DMS53 (cell line): ENCODE data around the gene MTMR1.

ENCODE experiments used
- DNase-seq: peaks from one replicate; lab custom pipeline; 2025; lab: John Stamatoyannopoulos, UW

The MTMR1 gene

DNA sequence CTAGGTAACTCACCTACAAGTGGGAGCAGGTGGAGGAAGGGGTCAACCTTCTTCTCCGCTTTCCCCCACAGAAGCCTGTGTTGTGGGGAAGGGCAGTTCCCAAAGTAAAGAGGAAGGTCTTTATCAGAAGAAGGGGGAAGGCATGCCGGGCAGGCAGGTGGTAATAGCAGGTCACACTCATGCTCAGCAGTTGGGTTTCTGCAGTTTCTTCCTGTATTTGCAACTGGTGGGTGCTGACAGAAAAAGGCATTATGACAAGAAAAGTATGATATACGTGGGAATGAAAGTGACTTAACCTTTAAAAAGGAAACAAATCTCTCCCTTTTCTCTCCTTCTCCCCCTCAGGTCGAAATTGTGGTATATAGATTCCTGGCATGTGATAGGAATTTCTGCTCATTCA, 3.7 kb downstream of the MTMR1 start:
- no peak for DNase-seq

DNA sequence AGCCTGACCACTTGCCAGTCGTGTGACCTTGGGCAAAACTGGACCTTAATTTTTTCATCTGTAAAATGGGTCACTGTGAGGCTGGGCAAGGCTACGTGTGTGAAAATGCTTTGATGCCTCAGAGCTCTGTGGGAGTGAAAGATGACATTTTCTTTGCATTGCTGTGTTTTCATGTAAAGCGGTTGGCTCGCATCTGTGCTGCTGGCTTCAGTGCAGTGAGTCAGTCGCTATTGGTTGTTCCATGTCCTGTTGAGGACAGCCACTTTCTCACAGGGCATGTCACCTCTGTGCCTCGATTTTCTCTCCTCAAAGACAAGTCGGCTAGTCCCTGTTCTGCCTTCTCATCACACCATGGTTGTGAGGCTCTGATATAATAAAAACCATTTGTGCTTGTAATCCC, 4.4 kb downstream of the MTMR1 start:
- no peak for DNase-seq

DNA sequence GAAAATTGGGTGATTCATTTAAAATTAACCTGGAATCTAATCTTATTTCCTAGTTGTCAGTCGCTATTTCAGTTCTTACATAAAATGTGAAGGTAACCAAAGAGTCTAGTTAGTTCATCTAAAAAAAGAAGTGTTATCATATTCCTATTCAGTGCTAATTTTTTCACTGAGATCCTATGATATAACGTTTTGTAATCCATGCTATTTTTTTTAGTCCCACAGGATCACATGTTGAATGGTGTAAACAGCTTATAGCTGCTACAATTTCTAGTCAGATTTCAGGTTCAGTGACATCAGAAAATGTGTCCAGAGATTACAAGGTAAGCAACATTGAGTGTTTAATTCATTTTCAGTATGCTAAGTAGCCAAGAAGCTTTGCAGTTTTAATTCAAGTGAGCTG, 5.8 kb downstream of the MTMR1 start:
- no peak for DNase-seq

DNA sequence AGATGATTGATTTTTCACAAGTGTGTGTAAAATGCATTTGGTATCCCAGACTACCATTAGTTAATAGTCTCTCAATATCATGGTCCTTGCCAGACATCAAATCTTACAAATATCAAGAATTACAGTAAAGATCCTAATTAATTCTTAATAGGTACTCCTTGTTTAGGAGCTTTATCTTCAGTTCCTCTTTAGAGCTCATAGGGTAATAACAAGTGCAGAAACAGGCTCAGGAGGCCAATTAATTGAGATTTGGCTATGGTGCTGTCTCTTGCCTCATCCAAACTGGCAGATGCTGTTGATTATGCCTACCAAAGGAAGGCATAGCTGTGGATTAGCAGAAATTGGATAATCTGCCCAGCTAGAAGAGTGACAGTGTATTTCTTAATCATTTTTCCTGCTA, 6.9 kb downstream of the MTMR1 start:
- no peak for DNase-seq

DNA sequence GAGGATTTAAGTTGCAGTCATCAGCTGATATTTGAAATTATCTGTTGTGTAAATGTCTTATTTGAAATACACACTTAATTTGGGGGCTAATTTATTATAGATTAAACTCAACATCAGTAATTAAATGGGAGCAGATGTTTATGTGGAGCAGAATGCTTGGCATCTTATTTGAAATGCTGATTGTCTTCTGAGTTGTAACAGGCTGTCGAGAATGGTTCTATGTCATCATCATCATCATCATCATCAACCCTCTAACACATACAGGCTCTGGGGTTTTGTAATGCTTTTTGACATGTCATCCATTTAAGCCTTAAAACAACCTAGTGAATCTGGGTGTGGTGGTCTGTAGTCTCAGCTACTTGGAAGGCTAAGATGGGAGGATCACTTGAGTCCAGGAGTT, 8.2 kb downstream of the MTMR1 start:
- no peak for DNase-seq

DNA sequence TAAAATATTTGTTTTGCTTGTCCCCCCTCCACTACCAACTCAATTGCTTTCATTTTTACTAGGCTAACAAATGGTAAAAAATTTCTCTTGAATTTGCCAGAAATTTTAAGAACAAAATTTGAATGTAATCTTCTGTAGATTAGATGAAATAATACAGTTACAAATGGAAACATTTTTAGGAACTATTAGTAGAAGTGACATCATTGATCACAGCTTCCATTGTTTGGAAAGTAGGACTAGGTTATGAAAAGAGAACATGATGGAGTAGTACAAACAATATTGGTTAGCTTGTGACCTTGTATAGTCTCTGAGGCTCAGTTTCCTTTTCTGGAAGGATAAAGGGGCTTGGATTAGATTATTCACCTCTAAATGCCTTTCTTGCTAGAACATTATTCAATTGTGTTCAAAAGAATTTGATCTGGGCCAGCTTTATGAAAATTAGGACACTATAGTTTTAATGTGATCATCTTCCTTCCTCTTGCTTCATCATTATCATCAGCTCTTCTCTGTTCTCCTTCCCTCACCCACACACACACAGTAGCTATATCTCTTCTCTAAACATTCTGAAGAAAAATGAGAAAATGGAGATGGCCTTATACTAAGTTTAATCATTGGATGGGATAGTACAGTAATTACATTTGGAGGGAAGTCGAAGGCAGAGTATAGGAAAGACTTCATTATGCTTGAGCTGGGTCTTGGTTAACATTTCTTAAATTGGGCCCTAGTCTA, 9.9 kb downstream of the MTMR1 start:
- no peak for DNase-seq

DNA sequence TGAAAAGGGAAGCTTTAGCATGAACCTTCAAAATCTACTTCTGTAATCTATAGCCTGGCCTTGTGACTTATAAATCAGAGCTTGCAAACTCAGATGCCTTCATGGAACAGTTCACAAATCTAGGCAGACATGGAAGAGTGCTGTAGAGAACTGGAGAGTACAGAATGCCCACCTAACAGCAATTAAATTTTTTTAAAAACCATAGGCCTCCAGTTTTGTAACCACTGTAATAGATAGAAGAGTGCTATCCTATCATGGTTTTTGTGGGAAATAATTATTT, 10.4 kb downstream of the MTMR1 start:
- DNase-seq, result no peak

DNA sequence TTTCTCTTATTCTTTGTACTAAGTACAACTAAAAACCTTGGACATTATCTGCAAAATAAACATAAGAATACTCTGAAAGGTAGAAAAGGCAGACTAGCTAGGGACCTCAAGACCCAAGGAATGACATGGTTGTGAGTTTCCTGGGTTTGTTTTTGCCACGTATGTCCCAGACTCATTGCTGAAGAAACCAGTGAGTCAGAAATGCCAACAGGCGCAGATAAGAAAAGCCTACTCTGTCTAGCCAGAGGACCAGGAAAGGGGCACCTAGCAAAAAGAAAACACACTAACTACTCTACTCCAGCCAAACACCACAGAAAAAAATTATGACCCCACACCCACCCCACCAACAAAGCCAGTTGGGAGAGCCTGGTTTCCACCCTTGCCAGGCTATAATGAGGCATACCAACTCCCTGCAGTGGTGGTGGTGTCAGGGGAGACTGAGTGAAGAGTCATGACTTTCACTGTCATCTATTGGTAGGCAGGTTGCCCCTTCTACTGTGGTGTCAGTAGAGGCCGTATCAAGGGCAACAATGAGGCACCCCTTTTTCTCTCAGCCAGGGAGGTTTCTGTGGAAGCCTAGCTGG, 10.9 kb downstream of the MTMR1 start:
- DNase-seq, result no peak

DNA sequence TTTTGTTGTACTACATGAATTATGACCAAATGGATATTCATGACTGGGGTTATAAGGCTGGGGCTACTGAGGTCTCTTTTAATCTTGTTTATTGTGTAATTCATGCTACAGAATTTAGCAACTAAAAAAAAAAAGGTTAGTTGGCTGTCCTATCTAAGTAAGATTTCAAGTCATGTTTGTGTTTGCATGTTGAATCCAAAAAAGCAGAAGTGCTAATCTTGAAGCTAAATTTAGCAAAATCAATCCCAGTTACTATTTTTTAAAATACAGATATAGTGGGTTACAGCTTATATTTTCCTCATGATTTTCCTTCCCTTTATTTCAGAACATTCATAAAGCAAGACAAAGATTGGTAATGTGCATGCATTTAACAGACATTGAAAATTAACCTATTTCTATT, 19.4 kb downstream of the MTMR1 start:
- no peak for DNase-seq

DNA sequence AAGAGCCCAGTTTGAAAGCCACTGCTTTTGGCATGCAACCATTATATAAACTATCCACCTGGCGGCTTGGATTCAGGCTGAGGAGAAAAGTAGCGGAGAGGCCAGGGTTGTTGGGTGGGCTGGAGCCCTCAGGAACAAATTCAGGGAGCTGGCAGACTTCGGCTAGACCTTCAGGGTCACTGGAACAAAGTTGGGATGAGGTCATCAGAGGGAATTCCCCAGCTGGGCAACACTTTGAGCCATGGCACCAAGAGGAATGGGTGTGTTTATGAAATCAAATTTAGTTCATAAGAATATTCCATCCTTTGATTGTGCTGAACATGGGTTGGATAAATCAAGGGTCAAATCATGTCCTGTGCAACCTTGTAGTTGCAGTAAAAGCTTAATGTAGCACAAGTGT, 22.0 kb downstream of the MTMR1 start:
- peak; percentile 5 for DNase-seq

DNA sequence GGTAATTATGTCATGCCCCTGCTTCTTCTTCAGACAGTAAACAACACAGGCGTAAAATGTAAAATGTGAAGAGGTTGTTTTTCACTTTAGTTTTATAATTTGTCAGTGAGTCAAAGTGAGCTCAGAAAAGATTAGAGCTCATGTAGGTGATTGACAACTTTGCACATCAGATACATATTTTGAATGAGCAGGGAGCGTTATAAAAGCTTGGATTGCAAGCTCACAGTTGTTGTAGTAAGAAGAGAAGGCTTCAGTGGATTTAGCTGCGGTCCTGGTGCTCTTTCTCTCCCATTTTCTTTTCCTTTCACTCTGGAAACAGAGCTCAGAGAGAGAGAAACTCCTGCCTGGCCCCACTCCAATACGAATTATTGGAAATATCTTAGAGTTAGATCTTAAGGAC, 26.4 kb downstream of the MTMR1 start:
- no peak for DNase-seq

DNA sequence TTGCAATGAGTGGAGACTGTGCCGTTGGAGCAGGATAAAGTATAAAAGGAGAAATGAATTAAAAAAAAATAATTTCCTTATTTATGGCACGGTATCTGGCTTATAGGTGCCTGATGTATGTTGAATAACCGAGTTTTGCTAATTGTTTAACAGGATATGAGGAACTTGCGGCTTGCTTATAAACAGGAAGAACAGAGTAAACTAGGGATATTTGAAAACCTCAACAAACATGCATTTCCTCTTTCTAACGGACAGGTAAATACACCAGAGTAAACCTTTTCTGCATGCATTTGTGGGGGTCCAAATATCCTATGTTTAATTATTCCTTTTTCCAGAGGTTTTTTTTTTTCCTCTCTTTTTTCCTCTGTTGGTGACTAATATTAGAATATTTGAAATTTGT, 36.8 kb downstream of the MTMR1 start:
- DNase-seq, result no peak

DNA sequence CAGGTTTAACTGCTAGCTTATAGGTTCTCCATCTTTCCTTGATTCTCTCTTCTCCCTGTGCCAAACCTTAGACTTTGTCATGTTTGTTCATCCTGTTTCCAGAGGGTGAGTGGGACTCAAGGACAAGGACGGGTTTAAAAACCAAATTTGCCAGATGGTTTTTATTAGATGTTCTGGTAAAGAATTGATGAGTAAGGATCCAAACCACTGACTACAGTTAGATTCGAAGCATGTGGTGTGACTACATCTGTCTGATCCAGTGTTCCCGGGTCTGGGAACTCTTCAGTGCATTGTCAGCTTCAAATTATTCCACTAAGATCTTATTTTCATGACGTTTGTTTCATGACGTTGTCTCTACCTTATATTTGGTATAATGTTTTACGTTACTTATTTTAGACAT, 37.5 kb downstream of the MTMR1 start:
- DNase-seq, result no peak

DNA sequence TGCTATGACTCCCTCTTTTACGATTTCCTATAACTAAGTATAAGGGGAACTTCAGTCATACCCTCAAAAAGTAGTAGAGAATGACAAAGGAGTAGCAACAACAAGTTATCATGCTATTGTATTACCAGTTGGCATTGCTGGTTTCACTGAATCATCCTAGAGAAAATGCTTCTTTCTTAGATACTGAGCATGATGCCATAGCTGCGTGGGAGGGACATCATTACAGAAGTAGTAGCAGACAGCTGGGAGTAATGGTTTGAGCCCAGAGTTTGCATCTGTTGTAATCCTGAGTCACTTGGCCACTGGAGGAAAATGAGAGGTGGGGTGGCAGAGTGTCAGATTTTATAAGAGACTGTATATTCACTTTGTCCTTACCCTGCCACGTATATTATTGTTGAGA, 38.6 kb downstream of the MTMR1 start:
- DNase-seq, result no peak

DNA sequence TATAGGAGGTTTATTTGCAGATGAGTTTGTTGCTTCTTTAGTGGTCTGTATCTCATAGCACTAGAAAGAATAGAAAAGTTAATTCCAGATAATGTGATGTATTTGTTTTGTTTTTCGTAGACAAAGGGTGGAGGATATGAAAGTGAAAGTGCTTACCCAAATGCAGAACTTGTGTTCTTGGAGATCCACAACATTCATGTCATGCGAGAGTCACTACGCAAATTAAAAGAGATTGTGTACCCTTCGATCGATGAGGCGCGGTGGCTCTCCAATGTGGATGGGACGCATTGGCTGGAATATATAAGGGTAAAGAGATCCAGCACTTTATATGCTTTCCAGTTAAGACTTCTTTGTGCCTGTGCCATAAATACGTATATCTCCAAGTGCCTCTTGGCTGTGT, 43.3 kb downstream of the MTMR1 start:
- no peak for DNase-seq

DNA sequence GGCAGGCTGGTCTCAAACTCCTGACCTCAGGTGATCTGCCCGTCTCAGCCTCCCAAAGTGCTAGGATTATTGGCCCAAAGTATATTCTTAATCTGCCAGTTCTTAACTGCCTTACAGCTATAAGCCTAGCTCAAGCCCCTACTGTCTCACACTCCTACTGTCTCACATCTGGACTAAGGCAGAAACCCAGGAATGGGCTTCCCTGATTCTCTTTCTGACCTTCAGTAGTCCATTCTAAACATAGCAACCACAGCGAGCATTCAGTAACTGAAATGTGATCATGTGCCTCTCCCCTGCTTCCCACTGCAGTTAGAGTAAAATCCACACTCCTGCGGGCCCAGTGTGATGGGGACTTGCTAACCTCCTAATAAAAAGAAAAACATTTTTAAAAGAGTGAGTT, 58.9 kb downstream of the MTMR1 start:
- DNase-seq, result no peak

DNA sequence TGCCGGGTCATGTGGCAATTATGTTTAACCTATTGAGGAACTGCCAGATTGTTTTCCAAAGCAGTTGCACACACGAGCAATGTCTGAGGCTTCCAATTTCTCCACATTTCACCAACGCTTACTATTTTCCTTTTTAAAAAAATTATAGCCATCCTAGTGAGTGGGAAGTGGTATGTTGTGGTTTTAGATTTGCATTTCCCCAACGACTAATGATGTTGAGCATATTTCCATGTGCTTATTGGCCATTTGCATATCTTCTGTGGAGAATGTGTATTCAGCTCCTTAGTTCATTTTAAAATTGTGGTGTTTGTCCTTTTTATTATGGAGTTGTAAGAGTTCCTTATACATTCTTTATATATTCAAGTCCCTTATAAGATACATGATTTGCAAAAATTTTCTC, 60.2 kb downstream of the MTMR1 start:
- DNase-seq, result no peak

DNA sequence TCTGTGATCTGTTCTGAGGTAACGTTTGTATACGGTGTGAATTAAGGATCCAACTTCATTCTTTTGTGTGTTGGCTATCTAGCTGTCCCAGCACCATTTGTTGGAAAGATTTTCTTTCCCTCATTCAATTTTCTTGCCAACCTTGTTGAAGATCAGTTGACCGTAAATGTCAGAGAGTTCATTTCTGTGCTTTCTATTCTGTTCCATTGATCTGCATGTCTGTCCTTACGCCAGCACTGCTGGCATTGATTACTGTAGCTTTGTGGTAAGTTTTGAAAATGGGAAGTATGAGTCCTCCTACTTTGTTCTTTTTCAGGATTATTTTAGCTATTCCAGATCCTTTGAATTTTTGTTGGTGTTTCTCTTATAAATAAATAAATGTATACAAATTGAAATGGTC, 60.8 kb downstream of the MTMR1 start:
- no peak for DNase-seq

DNA sequence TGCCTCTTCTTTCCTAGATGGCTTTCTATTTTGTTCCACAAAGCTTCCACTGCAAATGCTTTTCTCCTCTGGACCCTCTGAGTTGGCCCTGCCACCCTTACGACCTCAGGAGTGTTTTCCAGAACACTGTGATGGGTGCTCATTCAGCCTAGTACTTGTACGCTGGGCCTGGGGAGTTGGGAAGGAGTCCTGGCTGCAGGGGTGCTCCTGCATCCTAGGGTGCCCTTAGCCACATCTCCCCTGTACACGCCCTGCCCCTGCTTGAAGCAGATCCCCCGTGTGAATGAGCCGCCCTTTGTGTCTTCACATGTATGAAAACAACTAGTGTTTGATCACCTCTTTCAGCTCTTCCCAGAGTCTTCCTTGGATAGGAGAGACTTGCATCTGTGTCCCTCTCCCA, 64.2 kb downstream of the MTMR1 start:
- DNase-seq, result no peak

DNA sequence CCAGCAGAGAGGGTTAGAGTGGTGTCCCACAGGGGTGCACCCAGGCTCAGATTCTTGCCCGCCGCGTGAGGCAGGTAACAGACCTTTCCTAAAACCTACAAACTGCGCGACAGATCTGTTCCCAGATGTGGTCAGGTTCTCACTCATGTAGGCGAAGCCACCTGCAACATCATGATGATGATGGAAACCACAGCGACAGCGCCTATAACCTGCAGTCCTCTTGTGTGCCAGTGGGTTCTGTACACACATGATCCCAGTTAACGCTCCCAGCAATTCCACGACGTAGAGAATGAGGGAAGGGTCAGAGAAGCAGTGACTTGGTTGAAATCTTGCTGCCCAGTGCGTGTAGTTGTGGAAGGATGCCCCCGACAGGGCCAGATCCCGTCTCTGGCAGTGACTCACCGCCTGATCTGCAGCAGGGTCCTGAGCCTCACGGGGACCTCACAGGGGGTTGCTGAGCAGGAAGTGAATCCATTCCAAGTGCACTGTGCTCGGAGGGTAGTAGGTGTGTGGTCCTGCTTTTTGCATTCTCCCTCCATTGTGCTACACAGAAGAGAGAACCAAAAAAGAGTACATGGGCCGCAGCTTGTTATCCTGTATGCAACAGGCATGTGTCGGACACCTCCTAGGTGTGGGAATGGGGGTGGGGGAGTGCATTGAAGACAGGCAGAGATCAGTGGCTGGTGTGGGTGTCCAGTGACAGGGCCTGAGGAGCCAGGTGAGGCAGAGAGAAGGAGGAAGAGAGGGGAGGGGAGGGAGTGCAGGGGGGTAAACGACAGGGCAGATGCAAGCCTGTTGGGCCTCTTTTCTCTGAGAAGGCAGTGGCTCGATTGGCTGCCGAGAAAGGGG, 66.6 kb downstream of the MTMR1 start:
- DNase-seq, result no peak

DNA sequence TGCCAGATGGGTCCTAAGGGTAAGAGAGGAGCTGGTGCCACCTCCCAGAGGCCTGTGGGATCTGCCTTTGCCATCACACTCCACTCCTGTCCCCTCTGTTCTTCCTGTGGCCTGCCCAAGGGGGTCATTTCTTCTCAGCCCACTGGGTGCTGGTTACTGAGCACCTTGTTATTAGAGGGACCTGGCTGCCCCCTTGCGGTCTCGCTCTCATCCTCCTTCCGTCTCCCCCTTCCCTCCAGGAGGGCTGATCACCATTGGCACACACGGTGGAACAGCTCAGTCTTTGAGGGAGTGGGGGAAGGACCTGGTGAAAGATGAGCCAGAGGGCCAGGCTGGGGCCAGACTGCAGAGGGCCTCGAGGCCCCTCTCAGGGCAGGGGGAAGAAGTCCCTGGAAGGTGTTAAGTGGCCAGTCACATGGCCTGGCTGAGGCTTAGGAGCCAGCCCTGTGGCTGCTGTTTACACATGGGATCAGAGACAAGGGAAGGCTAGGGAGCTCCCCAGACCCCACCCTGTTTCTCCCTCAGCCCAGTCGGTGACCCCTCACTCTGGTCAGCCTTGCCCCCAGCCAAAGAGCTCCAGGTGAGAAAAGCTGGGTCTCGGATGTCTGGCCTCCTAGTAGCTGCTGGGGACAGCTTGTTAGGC, 68.1 kb downstream of the MTMR1 start:
- DNase-seq, result peak; percentile 29

DNA sequence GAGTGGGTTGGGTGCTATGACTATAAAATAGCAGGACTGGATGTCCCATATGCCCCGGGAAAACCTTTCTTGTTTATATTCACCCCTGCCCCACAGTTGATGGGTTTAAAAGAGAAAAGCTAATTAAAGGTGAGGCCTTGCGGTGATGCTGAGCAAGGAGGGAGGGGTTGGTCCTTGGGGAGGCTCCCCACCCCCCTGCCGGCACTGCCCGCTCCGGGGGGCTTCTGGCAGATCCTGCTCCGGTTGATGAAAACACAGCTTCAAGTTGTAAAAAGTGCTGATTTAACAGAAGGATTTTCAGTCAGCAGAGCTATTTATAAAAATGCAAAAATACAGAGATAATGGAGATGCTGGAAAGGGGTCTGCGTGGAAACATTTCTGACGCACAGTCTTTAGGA, 68.6 kb downstream of the MTMR1 start:
- no peak for DNase-seq
